Activated CD8-positive, alpha-beta T cell treated with anti-CD3 and anti-CD28 coated beads, Interleukin-2, amount 10 ng/mL, durations not matched to agents 7 days and 5 days (primary cell): ENCODE data around the gene SH2D6. TPM values are rescaled to one million over a fixed set of nuclear protein-coding genes. Genes with fewer than 3 reads are reported as not detected.

Experiments
- ATAC-seq: fragments of 150-1000 bp; cut with Tn5 transposase; one replicate; pipeline ENCODE4 v1.10.0; 2021; ENCODE audit warnings: moderate library complexity
- CTCF ChIA-PET: fragments of 350-600 bp; sonication (Branson Sonifier 250); formaldehyde crosslinking; loops from one replicate; lab custom pipeline; 2021; ENCODE audit warnings: antibody characterized with exemption; lab: Charles Lee
- POLR2A ChIA-PET: fragments of 350-600 bp; sonication (Branson Sonifier 250); formaldehyde crosslinking; loops from one replicate; lab custom pipeline; 2021; ENCODE audit warnings: antibody characterized with exemption; lab: Charles Lee
- DNase-seq: peaks from one replicate; pipeline ENCODE4 v3.0.0-alpha.2; 2020
- H3K27ac Mint-ChIP-seq: one replicate; pipeline ENCODE4 v1.8.0; 2021; ENCODE audit warnings: mild to moderate bottlenecking, mixed read lengths
- H3K27me3 Mint-ChIP-seq: one replicate; pipeline ENCODE4 v1.8.0; 2021; ENCODE audit warnings: low read depth, mixed read lengths
- H3K36me3 Mint-ChIP-seq: one replicate; pipeline ENCODE4 v1.8.0; 2021; ENCODE audit warnings: low read depth, mixed read lengths
- H3K4me1 Mint-ChIP-seq: one replicate; pipeline ENCODE4 v1.8.0; 2021; ENCODE audit warnings: low read depth, mixed read lengths
- H3K4me3 Mint-ChIP-seq: one replicate; pipeline ENCODE4 v1.8.0; 2021; ENCODE audit warnings: mild to moderate bottlenecking, mixed read lengths
- H3K9me3 Mint-ChIP-seq: one replicate; pipeline ENCODE4 v1.8.0; 2022; ENCODE audit warnings: mixed read lengths; ENCODE audit not compliant: insufficient read depth
- total RNA-seq, 2 experiments: library from RNA; stranded (reverse); gene quantifications; one replicate each; pipeline ENCODE4 v1.2.3, GENCODE V29; 2021

Gene SH2D6
- total RNA-seq, 2 experiments from 2014 or later = 0.61 to 0.73 TPM

- Mint-ChIP-seq H3K27me3 (no peaks in the 10 kb centered on the region), H3K36me3 (no peaks in the 10 kb centered on the region), H3K4me1 (peaks cover 24% of the 10 kb centered on the region), H3K9me3 (no peaks in the 10 kb centered on the region), H3K4me3 (no peak overlapping the region), H3K27ac (no peak overlapping the region)
- DNase-seq (no peak), ATAC-seq (no peak)
- POLR2A ChIA-PET = interaction anchor here (0.6 kb wide), 1 partner anchor 60 kb away, joined by 3 read pairs; no protein-coding TSS in a partner anchor
- CTCF ChIA-PET = interaction anchor here (8.1 kb wide), 1 partner anchor 126 kb away, joined by 263 read pairs; no protein-coding TSS in a partner anchor
Measured at GRCh38 chr2:85425588-85425987, 7.1 kb downstream of the SH2D6 start.

- H3K4me3 Mint-ChIP-seq = no peak overlapping the region
- CTCF ChIA-PET = interaction anchor here (3.1 to 3.4 kb wide), 2 partner anchors 10 to 125 kb away, joined by 12 to 20 read pairs; no protein-coding TSS in a partner anchor
- DNase-seq (no peak), ATAC-seq (no peak)
- no peaks in the 10 kb centered on the region for H3K27me3 Mint-ChIP-seq
- H3K36me3 Mint-ChIP-seq = no peaks in the 10 kb centered on the region
- H3K4me1 Mint-ChIP-seq = peaks cover 11% of the 10 kb centered on the region
- no peak overlapping the region for H3K27ac Mint-ChIP-seq
- POLR2A ChIA-PET = interaction anchor here (1.2 to 1.7 kb wide), 2 partner anchors 9 to 118 kb away, joined by 4 to 6 read pairs; partner anchors contain the start of gene SH2D6
- no peaks in the 10 kb centered on the region for H3K9me3 Mint-ChIP-seq
Measured at GRCh38 chr2:85427300-85427835, 8.9 kb downstream of the SH2D6 start.

- ChIA-PET POLR2A (interaction anchor here (0.8 to 3.0 kb wide), 6 partner anchors 9 to 117 kb away, joined by 3 to 21 read pairs (median 4); partner anchors contain the start of genes MAT2A and SH2D6), CTCF (interaction anchor here (1.1 to 3.4 kb wide), 5 partner anchors 9 to 124 kb away, joined by 3 to 20 read pairs (median 12); no protein-coding TSS in a partner anchor)
- Mint-ChIP-seq H3K4me1 (peaks cover 11% of the 10 kb centered on the region), H3K36me3 (no peaks in the 10 kb centered on the region), H3K4me3 (no peak overlapping the region), H3K27me3 (no peaks in the 10 kb centered on the region), H3K9me3 (no peaks in the 10 kb centered on the region), H3K27ac (no peak overlapping the region)
- ATAC-seq (no peak), DNase-seq (no peak)
Measured at GRCh38 chr2:85428343-85428881, 9.9 kb downstream of the SH2D6 start.

GRCh38 chr2:85429213-85429923 lies 10.9 kb downstream of the SH2D6 start:
- POLR2A ChIA-PET = interaction anchor here (0.8 to 3.0 kb wide), 7 partner anchors 8 to 116 kb away, joined by 3 to 21 read pairs (median 4); partner anchors contain the start of genes MAT2A and SH2D6
- no peak for DNase-seq
- H3K27me3 Mint-ChIP-seq = no peaks in the 10 kb centered on the region
- no peak overlapping the region for H3K27ac Mint-ChIP-seq
- H3K4me3 Mint-ChIP-seq = no peak overlapping the region
- CTCF ChIA-PET = interaction anchor here (1.1 to 3.4 kb wide), 5 partner anchors 8 to 123 kb away, joined by 3 to 20 read pairs (median 12); no protein-coding TSS in a partner anchor
- peaks cover 11% of the 10 kb centered on the region for H3K4me1 Mint-ChIP-seq
- H3K36me3 Mint-ChIP-seq = no peaks in the 10 kb centered on the region
- H3K9me3 Mint-ChIP-seq = no peaks in the 10 kb centered on the region
- ATAC-seq = no peak

- Mint-ChIP-seq H3K4me1 (peaks cover 11% of the 10 kb centered on the region), H3K36me3 (no peaks in the 10 kb centered on the region), H3K27ac (peak overlapping the region; percentile 34), H3K27me3 (no peaks in the 10 kb centered on the region), H3K4me3 (no peak overlapping the region), H3K9me3 (no peaks in the 10 kb centered on the region)
- DNase-seq (no peak), ATAC-seq (no peak)
- ChIA-PET CTCF (interaction anchor here (0.9 to 3.4 kb wide), 3 partner anchors 9 to 122 kb away, joined by 3 to 20 read pairs (median 12); no protein-coding TSS in a partner anchor), POLR2A (interaction anchor here (1.0 to 3.0 kb wide), 3 partner anchors 108 to 116 kb away, joined by 4 to 21 read pairs (median 5); partner anchors contain the start of gene MAT2A)
Measured at GRCh38 chr2:85429924-85430289, 11.4 kb downstream of the SH2D6 start.

GRCh38 chr2:85430752-85431569 lies 12.4 kb downstream of the SH2D6 start:
- ChIA-PET CTCF (interaction anchor here (0.9 to 3.4 kb wide), 5 partner anchors 10 to 121 kb away, joined by 3 to 20 read pairs (median 3); no protein-coding TSS in a partner anchor), POLR2A (interaction anchor here (0.6 to 3.0 kb wide), 3 partner anchors 107 to 181 kb away, joined by 3 to 21 read pairs (median 4); partner anchors contain the start of genes C2orf68 and MAT2A)
- Mint-ChIP-seq H3K4me1 (peaks cover 11% of the 10 kb centered on the region), H3K27ac (no peak overlapping the region), H3K27me3 (no peaks in the 10 kb centered on the region), H3K4me3 (no peak overlapping the region), H3K36me3 (no peaks in the 10 kb centered on the region), H3K9me3 (no peaks in the 10 kb centered on the region)
- ATAC-seq (no peak), DNase-seq (no peak)

- CTCF ChIA-PET = interaction anchor here (0.9 to 1.0 kb wide), 3 partner anchors 113 to 119 kb away, joined by 3 to 4 read pairs (median 3); no protein-coding TSS in a partner anchor
- POLR2A ChIA-PET = interaction anchor here (0.6 to 1.0 kb wide), 2 partner anchors 107 to 180 kb away, joined by 3 to 4 read pairs; partner anchors contain the start of genes C2orf68 and MAT2A
Measured at GRCh38 chr2:85431570-85432205, 13.2 kb downstream of the SH2D6 start.

GRCh38 chr2:85433511-85434089 lies 15.1 kb downstream of the SH2D6 start:
- H3K27ac Mint-ChIP-seq = no peak overlapping the region
- H3K4me3 Mint-ChIP-seq = no peak overlapping the region
- H3K27me3 Mint-ChIP-seq = no peaks in the 10 kb centered on the region
- H3K36me3 Mint-ChIP-seq = no peaks in the 10 kb centered on the region
- ATAC-seq (no peak), DNase-seq (no peak)
- POLR2A ChIA-PET = no interaction called here
- H3K4me1 Mint-ChIP-seq = peaks cover 30% of the 10 kb centered on the region
- no peaks in the 10 kb centered on the region for H3K9me3 Mint-ChIP-seq
- CTCF ChIA-PET = interaction anchor here (1.2 to 2.4 kb wide), 2 partner anchors 14 to 121 kb away, joined by 3 to 6 read pairs; partner anchors contain the start of gene SH2D6

More at GRCh38 chr2:85431570-85432205, 13.2 kb downstream of the SH2D6 start:
- H3K4me1 Mint-ChIP-seq = peaks cover 19% of the 10 kb centered on the region
- DNase-seq (no peak), ATAC-seq (no peak)
- H3K9me3 Mint-ChIP-seq = no peaks in the 10 kb centered on the region
- H3K36me3 Mint-ChIP-seq = no peaks in the 10 kb centered on the region
- H3K27ac Mint-ChIP-seq = no peak overlapping the region
- no peak overlapping the region for H3K4me3 Mint-ChIP-seq
- H3K27me3 Mint-ChIP-seq = no peaks in the 10 kb centered on the region

GRCh38 chr2:85434696-85435095 lies 16.2 kb downstream of the SH2D6 start:
- POLR2A ChIA-PET = no interaction called here
- H3K4me1 Mint-ChIP-seq = peaks cover 35% of the 10 kb centered on the region

More at GRCh38 chr2:85434696-85435095, 16.2 kb downstream of the SH2D6 start:
- CTCF ChIA-PET = interaction anchor here (1.3 to 2.4 kb wide), 2 partner anchors 15 to 117 kb away, joined by 4 to 6 read pairs; partner anchors contain the start of gene SH2D6
- Mint-ChIP-seq H3K4me3 (no peak overlapping the region), H3K27me3 (no peaks in the 10 kb centered on the region), H3K9me3 (no peaks in the 10 kb centered on the region), H3K36me3 (no peaks in the 10 kb centered on the region), H3K27ac (no peak overlapping the region)
- no peak for ATAC-seq
- DNase-seq = no peak
